NOMO-1 (cell line): ENCODE measurements around the gene LIPC.

Experiments
- DNase-seq, 2 experiments: peaks; one replicate each; lab custom pipeline; 2025; ENCODE audit not compliant: unreplicated experiment in 2 of 2; lab: John Stamatoyannopoulos, UW

LIPC gene

GRCh38 chr15:58530056-58530590, 98.3 kb downstream of the LIPC start:
- DNase-seq, result no peak

- no peak for DNase-seq
Observed at GRCh38 chr15:58532126-58532525, 100.3 kb downstream of the LIPC start.

- no peak for DNase-seq
Observed at GRCh38 chr15:58534556-58534955, 102.8 kb downstream of the LIPC start.

- no peak for DNase-seq
Observed at GRCh38 chr15:58535337-58535736, 103.5 kb downstream of the LIPC start.

GRCh38 chr15:58535894-58536293, 104.1 kb downstream of the LIPC start:
- DNase-seq, result no peak

GRCh38 chr15:58536414-58536813, 104.6 kb downstream of the LIPC start:
- no peak for DNase-seq

- DNase-seq, result no peak
Observed at GRCh38 chr15:58537033-58537432, 105.2 kb downstream of the LIPC start.

- DNase-seq, result no peak
Observed at GRCh38 chr15:58538225-58538727, 106.5 kb downstream of the LIPC start.

GRCh38 chr15:58538901-58539300, 107.1 kb downstream of the LIPC start:
- no peak for DNase-seq

GRCh38 chr15:58539548-58539947, 107.8 kb downstream of the LIPC start:
- DNase-seq, result no peak

- DNase-seq, result no peak
Observed at GRCh38 chr15:58541410-58542087, 109.8 kb downstream of the LIPC start.

- no peak for DNase-seq
Observed at GRCh38 chr15:58543664-58544335, 112.0 kb downstream of the LIPC start.

GRCh38 chr15:58544756-58545155, 113.0 kb downstream of the LIPC start:
- DNase-seq, result no peak

- no peak for DNase-seq
Observed at GRCh38 chr15:58545307-58546065, 113.7 kb downstream of the LIPC start.

GRCh38 chr15:58546066-58546591, 114.3 kb downstream of the LIPC start:
- no peak for DNase-seq

- DNase-seq, result no peak
Observed at GRCh38 chr15:58546635-58547627, 115.1 kb downstream of the LIPC start.

- no peak for DNase-seq
Observed at GRCh38 chr15:58547628-58548307, 116.0 kb downstream of the LIPC start.

GRCh38 chr15:58548308-58549012, 116.7 kb downstream of the LIPC start:
- DNase-seq, result no peak
